Large intestine (tissue), 3 donors: ENCODE data around the gene SMARCD2. TPM values are rescaled to one million over a fixed set of nuclear protein-coding genes. Genes with fewer than 3 reads are reported as not detected.

ENCODE experiments used
- DNase-seq, 2 donors: peaks; one replicate each; pipeline versions ENCODE4 v3.0.0 to v3.0.0-alpha.2; 2013
- H3K27ac ChIP-seq: one replicate; pipeline ENCODE4 v1.5.1; 2013; ENCODE audit warnings: low read length
- H3K27me3 ChIP-seq: 2 replicates; pipeline ENCODE4 v1.6.1; 2013; ENCODE audit warnings: low read length; ENCODE audit not compliant: control insufficient read depth, insufficient read depth
- H3K36me3 ChIP-seq: 2 replicates; pipeline ENCODE4 v1.6.1; 2013; ENCODE audit warnings: low read length; ENCODE audit not compliant: control insufficient read depth, insufficient read depth
- H3K4me1 ChIP-seq: one replicate; pipeline ENCODE4 v1.6.1; 2013; ENCODE audit warnings: low read length; ENCODE audit not compliant: control insufficient read depth, insufficient read depth
- H3K4me3 ChIP-seq: one replicate; pipeline ENCODE4 v1.5.1; 2013; ENCODE audit warnings: low read length
- H3K9me3 ChIP-seq: one replicate; pipeline ENCODE4 v1.6.1; 2013; ENCODE audit warnings: mild to moderate bottlenecking, low read depth, low read length, moderate library complexity; ENCODE audit not compliant: control insufficient read depth
- WGBS: methylation state at CpG from one replicate; pipeline ENCODE4 v1.1.5; 2013; ENCODE audit warnings: low lambda C conversion rate; ENCODE audit not compliant: insufficient coverage; 5-methylcytosine and 5-hydroxymethylcytosine counted together
- polyA plus RNA-seq: library from polyadenylated mRNA; unstranded; fragments of 120-200 nt; gene quantifications from one replicate; pipeline ENCODE4 v1.2.1, GENCODE V29; 2013

Gene SMARCD2
- polyA plus RNA-seq, 1 donor = 63.6 TPM

DNA sequence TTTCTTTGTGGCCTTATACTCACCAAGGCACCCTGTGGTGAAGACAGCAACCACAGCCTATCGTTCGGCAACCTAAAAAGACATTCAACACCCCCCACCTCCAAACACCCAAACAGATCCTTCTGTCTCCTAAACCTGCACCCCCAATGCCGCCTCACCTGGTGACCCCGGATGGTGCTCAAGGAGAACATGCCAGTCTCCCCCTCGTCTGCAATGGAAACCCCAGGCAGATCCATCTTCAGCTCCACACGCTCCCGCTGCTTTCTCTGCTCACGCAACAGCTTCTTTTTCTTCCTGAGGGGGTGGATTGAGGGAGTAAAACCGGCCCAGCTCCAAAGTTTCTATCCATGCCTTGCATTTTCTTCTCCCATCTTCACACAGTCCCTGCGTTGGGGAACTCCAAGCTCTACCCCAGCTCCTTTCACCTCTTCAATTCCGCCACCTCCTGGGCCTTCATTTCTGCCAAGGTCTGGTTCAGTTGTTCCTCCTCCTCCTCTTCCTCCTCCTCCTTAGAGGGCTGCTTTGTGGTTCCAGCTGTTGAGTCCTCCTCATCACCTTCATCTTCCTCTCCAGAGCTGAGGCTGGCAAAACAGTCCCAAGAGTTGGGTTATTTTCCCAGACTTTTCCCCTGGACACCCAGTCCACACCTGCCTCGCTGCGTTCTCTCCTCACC is 18.7 kb downstream of the SMARCD2 start:
- Histone ChIP-seq H3K9me3 (no peaks in the 10 kb centered on the region), H3K4me1 (peaks cover 18% of the 10 kb centered on the region), H3K27ac (no peak overlapping the region), H3K27me3 (no peaks in the 10 kb centered on the region), H3K4me3 (no peak overlapping the region), H3K36me3 (peaks cover 62% of the 10 kb centered on the region)
- DNase-seq = no peak
- WGBS = 100% methylated on average over 2 of the region's 13 CpGs

DNA sequence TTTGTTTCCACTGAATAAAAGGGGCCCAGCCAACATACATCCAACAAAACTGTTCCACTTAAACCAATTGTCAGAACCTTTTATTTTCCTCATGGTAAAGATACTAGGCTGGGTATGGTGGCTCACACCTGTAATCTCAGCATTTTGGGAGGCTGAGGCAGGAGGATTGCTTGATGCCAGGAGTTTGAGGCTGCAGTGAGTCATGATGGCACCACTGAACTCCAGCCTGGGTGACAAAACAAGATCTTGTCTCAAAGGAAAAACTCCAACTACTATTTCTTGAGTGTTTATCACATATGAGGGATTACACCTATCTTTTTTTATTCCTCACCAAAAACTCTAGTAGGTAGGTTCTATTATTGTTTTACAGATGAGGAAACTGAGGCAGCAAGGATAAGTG is 19.9 kb downstream of the SMARCD2 start:
- no peaks in the 10 kb centered on the region for H3K27me3 ChIP-seq
- peaks cover 74% of the 10 kb centered on the region for H3K36me3 ChIP-seq
- no peak overlapping the region for H3K4me3 ChIP-seq
- no peak for DNase-seq
- no peaks in the 10 kb centered on the region for H3K9me3 ChIP-seq
- no peak overlapping the region for H3K27ac ChIP-seq
- H3K4me1 ChIP-seq = peaks cover 16% of the 10 kb centered on the region

DNA sequence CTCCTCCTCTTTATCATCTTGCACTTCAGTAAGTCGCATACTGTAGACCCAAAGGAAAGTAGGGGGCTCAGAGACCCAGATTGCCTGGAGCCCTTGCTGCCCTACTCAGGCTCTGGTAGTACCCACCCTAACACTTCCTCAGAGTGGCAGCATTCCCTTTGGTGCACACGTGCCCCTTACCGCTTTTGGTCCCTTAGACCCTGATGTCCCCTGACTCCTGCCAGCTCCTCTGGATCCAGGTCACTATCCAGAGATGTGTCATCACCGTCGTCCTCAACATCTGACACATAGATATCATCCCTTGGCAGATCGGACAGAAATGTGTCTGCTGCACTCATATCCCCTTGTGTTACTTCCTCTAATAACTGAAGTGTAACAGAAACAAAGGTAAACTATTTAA is 20.7 kb downstream of the SMARCD2 start:
- no peak for DNase-seq
- Histone ChIP-seq H3K36me3 (peaks cover 82% of the 10 kb centered on the region), H3K27me3 (no peaks in the 10 kb centered on the region), H3K4me1 (peaks cover 16% of the 10 kb centered on the region), H3K27ac (no peak overlapping the region), H3K4me3 (no peak overlapping the region), H3K9me3 (no peaks in the 10 kb centered on the region)
- no CpG with 5 or more reads among the region's 6 CpGs for WGBS

DNA sequence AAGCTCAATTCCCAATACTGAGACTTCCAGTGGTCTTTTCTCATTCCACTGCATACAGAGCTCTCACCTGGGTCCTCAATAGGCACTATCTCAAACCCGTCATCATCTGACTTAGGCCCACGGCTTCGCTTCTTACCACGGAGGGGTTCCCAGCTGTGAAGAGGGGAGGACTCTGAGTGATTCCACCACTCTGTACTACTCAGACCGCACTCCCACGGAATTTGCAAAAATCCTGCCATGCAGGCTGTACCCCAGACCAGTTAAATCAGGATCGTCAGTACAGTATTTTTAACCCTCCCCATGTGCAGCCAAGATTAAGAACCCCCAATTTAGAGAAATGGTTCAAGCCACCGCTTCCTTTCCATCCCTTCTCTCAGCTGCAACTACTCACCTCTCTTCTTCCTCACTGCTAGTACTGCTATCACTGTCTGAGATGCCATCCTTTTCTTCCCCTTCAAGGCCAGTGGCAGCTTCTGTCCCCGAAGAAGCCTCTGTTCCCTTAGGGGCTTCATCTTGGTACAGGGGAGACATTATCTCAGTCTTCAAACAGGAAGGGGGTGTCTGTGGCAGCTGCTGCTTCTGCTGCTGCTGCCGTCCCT is 21.4 kb downstream of the SMARCD2 start:
- Histone ChIP-seq H3K36me3 (peaks cover 89% of the 10 kb centered on the region), H3K4me3 (no peak overlapping the region), H3K27ac (no peak overlapping the region), H3K4me1 (peaks cover 15% of the 10 kb centered on the region), H3K9me3 (no peaks in the 10 kb centered on the region), H3K27me3 (no peaks in the 10 kb centered on the region)
- DNase-seq = no peak
- WGBS = 100% methylated on average over 2 of the region's 10 CpGs

DNA sequence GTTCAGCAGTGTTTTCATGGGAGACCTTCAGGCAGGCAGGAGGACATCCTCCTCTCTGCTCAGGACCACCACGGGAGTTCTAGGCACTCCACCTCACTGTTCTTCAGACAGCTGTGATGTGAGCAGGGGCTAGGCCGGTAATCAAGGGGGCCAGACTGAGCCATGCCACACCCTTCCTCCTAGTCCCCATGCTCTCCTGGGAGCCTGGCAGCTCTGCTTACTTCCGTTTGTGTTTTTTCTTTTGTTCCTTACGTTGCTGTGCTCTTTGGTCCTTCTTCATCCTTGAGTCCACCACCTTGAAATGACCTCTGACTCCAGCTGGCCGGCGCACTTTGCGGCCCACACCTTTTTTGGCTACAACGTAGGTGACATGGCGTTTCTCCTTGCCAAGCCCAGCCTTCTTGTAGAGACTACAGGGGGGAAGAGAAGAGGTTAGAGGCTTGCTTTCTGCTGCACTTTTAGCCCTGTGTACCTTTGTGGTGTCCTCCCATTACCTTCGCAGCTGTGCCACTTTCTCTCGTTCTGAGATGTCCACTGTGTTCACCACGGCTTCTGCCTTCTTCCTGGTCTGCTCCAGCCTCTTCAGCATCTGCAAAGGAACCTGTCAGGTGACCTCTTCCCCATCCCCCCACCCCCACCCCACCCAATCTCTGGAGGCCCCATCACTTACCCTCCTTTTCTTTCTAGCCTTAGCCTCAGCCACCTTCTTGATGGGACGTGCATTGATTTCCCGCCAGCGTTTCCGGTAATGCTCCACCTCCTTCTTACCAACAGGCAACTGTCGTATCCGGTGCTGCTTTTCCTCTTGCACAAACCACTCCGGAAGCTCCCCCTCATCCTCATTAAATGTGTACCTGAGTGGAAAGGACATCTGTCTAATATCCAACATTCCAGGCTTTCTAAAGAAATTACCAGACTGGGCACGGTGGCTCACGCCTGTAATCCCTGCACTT is 22.6 kb downstream of the SMARCD2 start:
- H3K27ac ChIP-seq = no peak overlapping the region
- DNase-seq = no peak
- H3K9me3 ChIP-seq = no peaks in the 10 kb centered on the region
- H3K27me3 ChIP-seq = no peaks in the 10 kb centered on the region
- H3K36me3 ChIP-seq = peaks cover 94% of the 10 kb centered on the region
- 52% methylated on average over 5 of the region's 21 CpGs for WGBS
- H3K4me1 ChIP-seq = peaks cover 10% of the 10 kb centered on the region
- H3K4me3 ChIP-seq = no peak overlapping the region

DNA sequence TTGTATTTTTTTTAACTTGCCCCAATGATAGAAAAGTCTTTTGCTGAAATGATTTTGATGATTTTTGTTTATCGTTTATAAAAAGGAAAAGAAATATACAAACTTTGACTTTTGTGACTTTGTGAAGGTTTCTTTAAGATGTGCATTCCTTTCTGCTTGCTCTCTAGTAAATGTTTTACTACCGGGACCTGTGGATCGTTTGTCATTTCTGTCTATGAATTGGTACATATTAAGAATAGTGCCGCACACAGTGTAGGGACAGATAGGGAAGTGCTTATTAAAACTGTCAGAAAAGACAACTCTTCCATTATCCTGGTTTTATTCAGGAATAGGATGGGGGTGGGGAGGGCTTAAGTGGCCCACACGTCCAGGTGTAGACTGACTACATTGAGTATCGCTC is 23.4 kb downstream of the SMARCD2 start:
- Histone ChIP-seq H3K9me3 (no peaks in the 10 kb centered on the region), H3K4me3 (no peak overlapping the region), H3K36me3 (peaks cover 94% of the 10 kb centered on the region), H3K27ac (no peak overlapping the region), H3K27me3 (no peaks in the 10 kb centered on the region), H3K4me1 (peaks cover 10% of the 10 kb centered on the region)
- WGBS = 42% methylated on average over 3 of the region's 6 CpGs
- DNase-seq = peak in 1 of 2 donors; percentile 23

DNA sequence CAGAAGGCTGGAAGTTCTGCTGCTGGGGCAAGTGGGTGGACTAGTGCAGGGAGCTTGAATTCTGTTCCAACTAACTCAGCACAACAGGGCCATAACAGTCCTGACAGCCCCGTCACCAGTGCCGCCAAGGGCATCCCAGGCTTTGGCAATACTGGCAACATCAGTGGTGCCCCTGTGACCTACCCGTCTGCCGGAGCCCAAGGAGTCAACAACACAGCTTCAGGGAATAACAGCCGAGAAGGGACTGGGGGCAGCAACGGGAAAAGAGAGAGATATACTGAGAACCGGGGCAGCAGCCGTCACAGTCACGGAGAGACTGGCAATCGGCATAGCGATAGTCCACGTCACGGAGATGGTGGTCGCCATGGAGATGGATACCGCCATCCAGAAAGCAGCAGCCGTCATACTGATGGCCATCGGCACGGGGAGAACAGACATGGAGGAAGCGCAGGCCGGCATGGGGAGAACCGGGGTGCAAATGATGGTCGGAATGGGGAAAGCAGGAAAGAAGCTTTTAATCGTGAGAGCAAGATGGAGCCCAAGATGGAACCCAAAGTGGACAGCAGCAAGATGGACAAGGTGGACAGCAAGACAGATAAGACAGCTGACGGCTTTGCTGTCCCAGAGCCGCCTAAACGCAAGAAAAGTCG is 24.6 kb downstream of the SMARCD2 start:
- H3K9me3 ChIP-seq = no peaks in the 10 kb centered on the region
- H3K27ac ChIP-seq = no peak overlapping the region
- peaks cover 10% of the 10 kb centered on the region for H3K4me1 ChIP-seq
- no peak for DNase-seq
- WGBS = 98% methylated on average over 6 of the region's 27 CpGs
- no peak overlapping the region for H3K4me3 ChIP-seq
- no peaks in the 10 kb centered on the region for H3K27me3 ChIP-seq
- peaks cover 94% of the 10 kb centered on the region for H3K36me3 ChIP-seq

DNA sequence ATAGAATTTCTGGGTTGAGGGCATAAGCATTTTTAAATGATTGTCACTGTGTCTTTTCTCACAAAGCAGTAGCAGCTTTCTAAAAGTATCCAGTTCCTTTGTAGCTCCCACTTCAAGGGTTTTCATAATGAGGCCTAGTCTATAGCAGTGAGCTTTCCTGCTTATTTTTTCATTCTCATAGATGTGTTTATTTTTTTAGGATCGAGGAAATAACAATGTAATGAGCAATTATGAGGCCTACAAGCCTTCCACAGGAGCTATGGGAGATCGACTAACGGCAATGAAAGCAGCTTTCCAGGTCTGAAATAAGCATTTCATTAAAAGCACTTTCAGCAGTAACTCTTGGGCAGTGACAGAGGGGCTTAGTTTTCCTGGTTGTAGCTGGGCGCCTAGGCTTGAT is 25.8 kb downstream of the SMARCD2 start:
- Histone ChIP-seq H3K4me3 (no peak overlapping the region), H3K36me3 (peaks cover 94% of the 10 kb centered on the region), H3K27ac (no peak overlapping the region), H3K9me3 (no peaks in the 10 kb centered on the region), H3K27me3 (no peaks in the 10 kb centered on the region), H3K4me1 (peaks cover 10% of the 10 kb centered on the region)
- no peak for DNase-seq
- WGBS = 100% methylated on average over 1 of the region's 4 CpGs

DNA sequence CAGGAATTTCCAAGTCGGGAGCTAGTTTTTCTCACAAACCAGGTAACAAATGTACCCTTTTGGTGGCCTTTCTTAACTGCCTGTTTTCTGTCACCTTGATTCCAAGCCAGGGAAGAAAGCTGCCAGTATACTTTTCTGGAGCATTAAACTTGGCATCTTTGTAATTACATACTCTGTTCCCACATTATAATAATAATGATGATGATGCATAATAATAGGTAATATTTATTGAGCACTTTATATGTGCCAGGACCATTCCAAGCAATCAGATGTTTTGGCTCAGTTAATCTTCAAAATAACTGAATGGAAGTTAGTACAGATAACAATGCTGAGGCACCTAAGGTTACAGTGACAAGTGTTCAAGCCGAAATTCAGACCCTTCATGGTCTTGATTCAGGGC is 26.4 kb downstream of the SMARCD2 start:
- no peak overlapping the region for H3K27ac ChIP-seq
- no peak overlapping the region for H3K4me3 ChIP-seq
- WGBS = no CpG with 5 or more reads among the region's 2 CpGs
- peaks cover 94% of the 10 kb centered on the region for H3K36me3 ChIP-seq
- DNase-seq = no peak
- H3K27me3 ChIP-seq = no peaks in the 10 kb centered on the region
- H3K4me1 ChIP-seq = peaks cover 10% of the 10 kb centered on the region
- H3K9me3 ChIP-seq = no peaks in the 10 kb centered on the region

DNA sequence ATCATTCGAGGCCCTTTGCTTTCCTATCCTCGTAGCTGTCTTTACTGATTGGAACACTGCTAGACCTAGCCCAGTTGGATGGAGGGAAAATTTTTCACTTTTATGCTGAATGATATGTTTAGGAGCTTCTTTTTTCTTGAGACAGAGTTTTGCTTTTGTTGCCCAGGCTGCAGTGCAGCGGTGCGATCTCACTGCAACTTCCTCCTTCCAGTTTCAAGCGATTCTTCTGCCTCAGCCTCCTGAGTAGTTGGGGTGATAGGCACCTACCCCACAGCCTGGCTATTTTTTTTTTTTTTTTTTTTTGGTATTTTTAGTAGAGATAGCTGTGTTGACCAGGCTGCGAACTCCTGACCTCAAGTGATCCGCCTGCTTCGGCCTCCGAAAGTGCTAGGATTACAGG is 32.5 kb downstream of the SMARCD2 start:
- H3K4me1 ChIP-seq = no peaks in the 10 kb centered on the region
- H3K36me3 ChIP-seq = peaks cover 83% of the 10 kb centered on the region
- WGBS = no CpG with 5 or more reads among the region's 9 CpGs

More for the DNA sequence above, 32.5 kb downstream of the SMARCD2 start:
- H3K9me3 ChIP-seq = no peaks in the 10 kb centered on the region
- H3K4me3 ChIP-seq = no peak overlapping the region
- H3K27me3 ChIP-seq = no peaks in the 10 kb centered on the region
- no peak overlapping the region for H3K27ac ChIP-seq
- no peak for DNase-seq
